HFFc6 (cell line): ENCODE measurements around the gene ZNF319. TPM values are rescaled to one million over a fixed set of nuclear protein-coding genes. Genes with fewer than 3 reads are reported as not detected.

Source experiments
- DNase-seq: peaks from one replicate; pipeline ENCODE4 v3.0.0-alpha.2; 2018
- H3K27ac Mint-ChIP-seq: 2 replicates; pipeline ENCODE4 v1.8.0; 2020; ENCODE audit warnings: mild to moderate bottlenecking, mixed read lengths
- H3K27me3 Mint-ChIP-seq: 2 replicates; pipeline ENCODE4 v1.8.0; 2021; ENCODE audit warnings: mild to moderate bottlenecking, moderate library complexity, mixed read lengths; ENCODE audit not compliant: insufficient read depth
- H3K36me3 Mint-ChIP-seq: 2 replicates; pipeline ENCODE4 v1.8.0; 2021; ENCODE audit warnings: low read depth, mixed read lengths
- H3K4me1 Mint-ChIP-seq: 2 replicates; pipeline ENCODE4 v1.8.0; 2020; ENCODE audit warnings: low read depth, mixed read lengths
- H3K4me3 Mint-ChIP-seq: 2 replicates; pipeline ENCODE4 v1.8.0; 2020; ENCODE audit warnings: mild to moderate bottlenecking, moderate library complexity, mixed read lengths
- H3K9me3 Mint-ChIP-seq: 2 replicates; pipeline ENCODE4 v1.8.0; 2020; ENCODE audit warnings: mild to moderate bottlenecking, mixed read lengths
- long read RNA-seq: library from polyadenylated mRNA; unstranded; transcript quantifications from one replicate; pipeline ENCODE4 v2.0.0, GENCODE V29; 2019
- total RNA-seq, 6 experiments: library from RNA; stranded (reverse); fragmentation: NEBNext Ultra II Directional; extraction: Animal tissue kit (Norgen Biotek cat#: 25700); gene quantifications; 2 replicates in 1 of 6; 3 replicates in 5 of 6; pipeline ENCODE4 v1.2.3, GENCODE V29; 2021
- TF ChIP-seq, protein P1 (sequence below): fragments of 200-600 bp; sonication (generic); IDR thresholded peaks from 2 replicates; pipeline ENCODE4 v1.5.0; 2021; ENCODE audit warnings: antibody characterized with exemption, mild to moderate bottlenecking

ZNF319 gene
- total RNA-seq, result 10 to 100 TPM in 2 of 6 experiments, 1 to 10 TPM in 4; 8.3 to 12.0 (median 9.4) TPM
- long read RNA-seq, partial matches to known transcripts, result 0 of 2 reads
- long read RNA-seq, other reads (novel, unspliced or antisense), result 2 of 2 reads

DNA sequence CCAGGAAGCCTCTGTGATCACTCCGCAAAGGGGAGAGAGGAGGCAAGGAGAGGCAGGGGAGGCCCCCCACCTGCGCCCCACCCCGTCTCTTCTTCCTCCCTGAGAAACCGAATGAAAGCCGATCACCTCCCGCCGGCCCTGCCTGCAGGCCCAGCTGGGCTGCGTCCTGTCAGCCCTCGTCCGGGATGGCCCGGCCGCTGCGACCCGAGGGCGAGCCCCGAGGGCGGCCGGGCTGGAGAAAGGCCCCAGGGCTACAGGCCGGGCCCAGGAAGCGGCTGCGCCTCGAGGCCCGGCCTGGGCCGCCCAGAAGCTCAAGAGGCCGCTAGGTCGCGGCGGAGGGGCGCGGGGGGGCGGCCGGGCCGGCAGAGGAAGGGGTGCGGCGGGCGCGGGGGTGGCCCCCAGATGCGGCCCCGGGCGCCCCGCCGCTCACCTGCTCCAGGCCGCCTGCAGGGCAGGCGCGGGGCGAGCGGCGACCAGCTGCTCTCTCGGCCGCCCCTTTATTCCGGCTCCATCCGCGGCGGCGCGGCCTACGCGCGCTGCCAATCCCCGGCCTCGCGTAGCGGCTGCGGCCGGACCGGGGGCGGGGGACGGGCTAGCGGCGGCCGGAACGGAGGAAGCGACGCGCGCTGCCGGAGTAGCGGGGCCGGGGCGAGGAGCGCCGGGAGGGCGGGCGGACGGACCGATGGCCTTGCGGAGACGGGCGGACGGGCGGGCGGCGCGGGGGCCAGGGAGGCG lies at the start of gene ZNF319:
Gene ZNF319 (minus strand): TSS at position 702 of the 735 bp plus-strand sequence. CDS start 2,407 bp downstream, outside the sequence.
- H3K36me3 Mint-ChIP-seq, result peaks cover 4% of the 10 kb centered on the region; the same call in 1 of the 2 replicates
- no peak for DNase-seq
- TF ChIP-seq, protein P1, sequence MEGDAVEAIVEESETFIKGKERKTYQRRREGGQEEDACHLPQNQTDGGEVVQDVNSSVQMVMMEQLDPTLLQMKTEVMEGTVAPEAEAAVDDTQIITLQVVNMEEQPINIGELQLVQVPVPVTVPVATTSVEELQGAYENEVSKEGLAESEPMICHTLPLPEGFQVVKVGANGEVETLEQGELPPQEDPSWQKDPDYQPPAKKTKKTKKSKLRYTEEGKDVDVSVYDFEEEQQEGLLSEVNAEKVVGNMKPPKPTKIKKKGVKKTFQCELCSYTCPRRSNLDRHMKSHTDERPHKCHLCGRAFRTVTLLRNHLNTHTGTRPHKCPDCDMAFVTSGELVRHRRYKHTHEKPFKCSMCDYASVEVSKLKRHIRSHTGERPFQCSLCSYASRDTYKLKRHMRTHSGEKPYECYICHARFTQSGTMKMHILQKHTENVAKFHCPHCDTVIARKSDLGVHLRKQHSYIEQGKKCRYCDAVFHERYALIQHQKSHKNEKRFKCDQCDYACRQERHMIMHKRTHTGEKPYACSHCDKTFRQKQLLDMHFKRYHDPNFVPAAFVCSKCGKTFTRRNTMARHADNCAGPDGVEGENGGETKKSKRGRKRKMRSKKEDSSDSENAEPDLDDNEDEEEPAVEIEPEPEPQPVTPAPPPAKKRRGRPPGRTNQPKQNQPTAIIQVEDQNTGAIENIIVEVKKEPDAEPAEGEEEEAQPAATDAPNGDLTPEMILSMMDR, result no peak
- H3K9me3 Mint-ChIP-seq, result no peaks in the 10 kb centered on the region
- peak within 1 kb of the TSS; percentile 86 for H3K27ac Mint-ChIP-seq
- peaks cover 56% of the 10 kb centered on the region for H3K4me1 Mint-ChIP-seq
- peak within 1 kb of the TSS; percentile 93 for H3K4me3 Mint-ChIP-seq
- peaks cover 2% of the 10 kb centered on the region; the same call in 1 of the 2 replicates for H3K27me3 Mint-ChIP-seq

DNA sequence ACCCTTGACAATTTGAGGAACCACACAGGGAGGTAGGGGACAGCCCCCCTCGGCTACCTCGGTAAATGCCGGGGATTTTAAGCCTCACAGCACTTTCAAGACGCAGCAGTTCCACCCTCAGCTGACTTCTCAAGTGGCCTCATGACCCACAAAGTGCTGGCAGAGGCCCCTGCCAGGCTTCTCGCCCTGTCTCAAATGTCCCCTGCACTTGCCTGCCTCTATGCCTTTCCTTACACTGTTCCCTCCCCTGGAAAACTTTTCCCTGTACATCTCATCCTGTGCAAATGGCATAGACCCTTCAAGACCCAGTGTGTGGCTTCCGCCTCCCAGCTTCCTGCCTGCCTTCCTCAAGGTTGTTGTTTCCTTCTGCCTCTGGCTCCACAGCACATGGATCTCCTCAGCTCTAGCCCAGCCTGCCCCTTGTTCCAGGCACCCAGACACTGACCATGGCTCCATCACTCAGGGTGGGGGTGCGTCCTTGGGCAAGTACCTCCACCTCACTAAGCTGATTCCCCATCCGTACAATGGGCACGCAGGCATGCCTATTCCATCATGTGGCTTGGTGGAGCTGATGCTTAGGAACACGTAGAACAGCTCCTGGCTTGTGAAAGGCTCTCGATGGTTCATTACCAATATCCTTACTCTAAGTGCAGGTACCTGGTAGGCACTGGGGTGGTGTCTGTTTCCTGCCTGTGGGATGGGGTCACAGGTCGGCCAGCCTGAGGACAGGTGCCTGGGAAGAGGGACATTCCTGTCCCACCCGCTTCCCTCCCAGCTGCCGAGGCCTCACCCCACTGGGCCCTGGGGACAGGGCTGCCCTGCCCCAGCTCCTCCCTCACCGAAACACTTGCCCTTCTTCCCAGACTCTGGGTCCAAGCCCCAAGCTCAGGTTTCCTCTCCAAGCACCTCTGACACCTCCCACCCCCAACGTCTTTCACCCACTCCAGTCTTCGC lies 49.0 kb upstream of the ZNF319 start:
- H3K27me3 Mint-ChIP-seq, result peaks cover 13% of the 10 kb centered on the region
- H3K4me1 Mint-ChIP-seq, result no peaks in the 10 kb centered on the region
- no peak overlapping the region for H3K4me3 Mint-ChIP-seq
- H3K27ac Mint-ChIP-seq, result no peak overlapping the region
- no peaks in the 10 kb centered on the region for H3K36me3 Mint-ChIP-seq
- no peak for DNase-seq
- TF ChIP-seq, protein P1, result no peak
- no peaks in the 10 kb centered on the region for H3K9me3 Mint-ChIP-seq

DNA sequence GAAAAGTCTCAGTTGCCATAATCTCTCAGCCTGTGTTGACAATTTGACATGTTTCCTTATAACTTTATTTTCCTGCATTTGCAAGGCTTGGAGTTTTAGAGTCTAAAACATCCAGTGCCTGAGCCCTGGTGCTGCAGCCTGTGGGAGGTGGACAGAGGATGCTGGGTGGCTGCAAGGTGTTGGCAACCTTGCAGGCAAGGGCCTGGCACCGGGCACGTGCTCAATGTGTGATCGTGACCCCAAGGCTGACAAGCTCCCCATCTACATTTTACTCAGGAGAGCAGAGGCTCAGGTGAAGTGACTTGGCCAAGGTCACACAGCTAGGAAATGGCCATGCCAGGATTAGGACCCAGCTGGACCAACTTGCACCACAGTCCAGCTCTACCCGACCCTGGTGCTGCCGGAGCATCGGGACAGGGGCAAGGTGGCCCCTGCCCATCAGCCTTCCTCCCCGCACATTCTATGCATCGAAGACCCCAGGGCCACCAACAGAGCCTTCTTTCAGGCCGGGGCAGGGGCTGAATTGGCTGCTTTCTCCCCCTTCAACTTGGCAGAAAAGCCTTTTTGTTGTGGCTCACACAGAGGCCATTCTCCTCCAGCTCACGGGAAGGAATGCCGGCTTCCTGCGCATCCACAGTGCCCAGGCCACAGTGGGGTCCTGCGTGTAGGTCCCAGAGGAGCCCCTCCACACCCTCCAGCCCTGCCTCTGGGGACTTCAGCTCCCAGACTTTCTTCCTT lies 48.2 kb upstream of the ZNF319 start:
- no peak for DNase-seq
- Mint-ChIP-seq H3K27ac (no peak overlapping the region), H3K4me3 (no peak overlapping the region), H3K27me3 (peaks cover 15% of the 10 kb centered on the region), H3K36me3 (no peaks in the 10 kb centered on the region), H3K9me3 (no peaks in the 10 kb centered on the region), H3K4me1 (no peaks in the 10 kb centered on the region)
- TF ChIP-seq, protein P1, result no peak

DNA sequence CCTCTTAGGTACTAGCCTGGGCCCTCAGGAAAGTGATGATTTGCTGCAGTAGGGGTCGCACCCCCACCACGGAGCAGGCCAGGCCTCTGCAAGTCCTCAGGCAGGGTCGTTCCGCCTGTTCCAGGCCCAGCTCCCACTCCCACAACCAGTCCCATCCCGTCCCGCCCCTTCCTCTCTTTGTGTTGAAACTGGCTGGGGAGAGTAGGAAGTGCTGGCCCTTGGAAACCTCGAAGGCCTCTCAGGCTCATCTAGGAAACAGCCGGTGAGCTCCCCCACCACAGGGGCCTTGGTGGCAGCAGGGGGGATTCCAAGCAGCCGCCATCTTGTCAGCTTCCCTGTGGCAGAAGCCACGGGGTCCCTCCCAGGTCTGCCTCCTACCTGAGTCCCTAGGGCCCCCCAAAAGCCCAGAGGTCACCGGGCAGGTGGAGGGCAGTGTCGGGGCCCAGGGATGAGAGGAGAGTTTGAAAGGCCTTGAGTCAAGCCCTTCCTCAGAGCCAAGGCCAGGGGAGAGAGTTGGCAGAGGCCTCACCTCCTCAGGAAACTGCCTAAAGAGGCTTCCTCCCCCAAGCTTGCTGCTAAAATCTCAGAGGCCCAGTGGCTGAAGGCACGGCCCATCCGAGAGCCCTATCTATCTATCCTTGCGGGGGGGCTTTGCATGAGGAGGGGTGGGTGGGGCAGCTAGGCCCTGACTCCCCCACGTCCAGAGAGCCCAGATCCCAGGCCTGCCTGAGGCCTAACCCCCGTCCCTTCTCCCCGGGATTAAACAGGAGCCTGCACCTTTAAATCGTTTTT lies 47.3 kb upstream of the ZNF319 start:
- Mint-ChIP-seq H3K36me3 (no peaks in the 10 kb centered on the region), H3K4me3 (no peak overlapping the region), H3K4me1 (no peaks in the 10 kb centered on the region), H3K27me3 (peaks cover 17% of the 10 kb centered on the region), H3K9me3 (no peaks in the 10 kb centered on the region), H3K27ac (no peak overlapping the region)
- DNase-seq, result no peak
- TF ChIP-seq, protein P1, result no peak
